GM12873 (cell line): ENCODE measurements around the gene SMAD3.

Experiments used
- TF ChIP-seq, protein P1 (sequence below): IDR thresholded peaks from 2 replicates; pipeline ENCODE4 v1.5.1; 2012; ENCODE audit warnings: low read depth, mild to moderate bottlenecking, moderate library complexity, low read length, control low read depth; ENCODE audit not compliant: insufficient read depth; ENCODE audit errors: missing control alignments

SMAD3 gene

GRCh38 chr15:67082007-67082536 is 16.7 kb downstream of the SMAD3 start:
- TF ChIP-seq, protein P1, sequence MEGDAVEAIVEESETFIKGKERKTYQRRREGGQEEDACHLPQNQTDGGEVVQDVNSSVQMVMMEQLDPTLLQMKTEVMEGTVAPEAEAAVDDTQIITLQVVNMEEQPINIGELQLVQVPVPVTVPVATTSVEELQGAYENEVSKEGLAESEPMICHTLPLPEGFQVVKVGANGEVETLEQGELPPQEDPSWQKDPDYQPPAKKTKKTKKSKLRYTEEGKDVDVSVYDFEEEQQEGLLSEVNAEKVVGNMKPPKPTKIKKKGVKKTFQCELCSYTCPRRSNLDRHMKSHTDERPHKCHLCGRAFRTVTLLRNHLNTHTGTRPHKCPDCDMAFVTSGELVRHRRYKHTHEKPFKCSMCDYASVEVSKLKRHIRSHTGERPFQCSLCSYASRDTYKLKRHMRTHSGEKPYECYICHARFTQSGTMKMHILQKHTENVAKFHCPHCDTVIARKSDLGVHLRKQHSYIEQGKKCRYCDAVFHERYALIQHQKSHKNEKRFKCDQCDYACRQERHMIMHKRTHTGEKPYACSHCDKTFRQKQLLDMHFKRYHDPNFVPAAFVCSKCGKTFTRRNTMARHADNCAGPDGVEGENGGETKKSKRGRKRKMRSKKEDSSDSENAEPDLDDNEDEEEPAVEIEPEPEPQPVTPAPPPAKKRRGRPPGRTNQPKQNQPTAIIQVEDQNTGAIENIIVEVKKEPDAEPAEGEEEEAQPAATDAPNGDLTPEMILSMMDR = no peak

DNA sequence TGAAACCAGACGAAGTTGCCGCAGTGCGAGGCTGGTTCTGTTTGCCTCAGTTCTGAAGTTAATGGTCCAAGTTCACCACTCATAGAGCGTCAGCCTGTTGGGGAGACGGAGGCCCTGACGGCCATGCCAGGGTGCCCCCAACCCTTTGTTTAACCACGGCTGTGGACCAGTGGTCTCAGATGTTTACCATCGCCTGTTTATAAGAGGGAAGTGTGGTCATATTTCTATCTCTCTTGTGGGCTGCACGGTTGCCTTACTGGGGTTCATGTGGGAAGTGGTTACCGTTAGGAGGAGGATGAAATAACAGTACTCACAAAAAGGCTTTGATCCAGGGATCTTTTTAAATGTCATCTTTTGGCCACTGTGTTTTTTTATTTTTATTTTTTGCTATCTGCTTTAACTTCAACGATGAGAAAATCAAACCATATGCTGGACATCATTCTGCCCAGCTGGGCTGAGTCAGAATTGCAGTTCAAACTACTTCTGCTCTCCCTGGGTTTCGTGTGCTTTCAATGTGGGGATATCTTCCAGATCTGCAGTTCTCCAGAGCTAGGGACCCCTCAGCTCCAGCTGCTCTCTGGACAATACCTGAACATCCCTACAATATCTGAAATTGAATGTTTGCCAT is 17.8 kb downstream of the SMAD3 start:
- TF ChIP-seq, protein P1 = no peak

DNA sequence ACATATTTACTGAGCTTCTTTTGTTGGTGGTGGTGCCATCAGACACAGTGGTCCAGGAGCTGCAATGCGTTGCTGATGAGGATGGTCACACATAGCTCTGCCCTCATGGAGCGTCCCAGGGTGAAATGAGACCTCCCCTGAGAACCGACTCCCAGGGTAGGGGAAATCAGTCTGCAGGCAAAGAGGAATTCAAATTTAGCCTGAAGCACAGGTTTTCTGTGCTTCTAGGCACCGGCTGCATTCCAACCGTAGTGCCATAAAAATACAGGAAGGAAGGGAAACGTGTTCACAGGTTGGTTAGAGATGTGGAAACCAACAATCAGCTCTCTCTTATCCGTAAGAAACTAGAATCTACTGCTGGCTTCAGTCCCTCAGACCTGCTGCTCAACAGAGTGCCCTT is 19.2 kb downstream of the SMAD3 start:
- TF ChIP-seq, protein P1 = no peak

DNA sequence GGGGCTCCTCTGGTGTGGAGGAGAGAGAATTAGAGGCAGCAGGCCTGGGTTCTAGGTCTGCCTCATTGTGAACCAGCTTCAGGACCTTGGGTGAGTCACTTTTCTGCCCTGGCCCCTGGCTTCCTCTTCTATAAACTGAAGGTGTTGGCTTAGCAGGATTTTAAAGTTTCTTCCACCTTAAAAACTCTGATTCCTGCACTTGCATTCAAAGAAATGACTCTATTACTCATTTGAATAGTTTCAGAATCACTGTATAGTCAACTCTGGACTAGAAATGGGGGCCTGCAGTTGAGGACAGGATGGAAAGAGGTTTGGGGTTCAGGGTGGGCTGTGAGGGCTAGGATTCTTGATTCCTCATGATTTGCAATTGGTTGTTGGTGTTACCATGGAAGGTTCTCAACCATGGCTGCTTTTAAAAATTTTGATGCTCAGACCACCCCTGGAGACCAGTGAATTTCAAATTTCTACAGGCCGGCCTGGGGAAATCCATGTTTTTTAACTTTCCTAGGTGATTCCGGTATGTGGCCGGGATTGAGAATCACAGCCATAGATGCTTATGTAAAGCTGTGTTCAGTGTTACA is 19.9 kb downstream of the SMAD3 start:
- TF ChIP-seq, protein P1 = no peak

DNA sequence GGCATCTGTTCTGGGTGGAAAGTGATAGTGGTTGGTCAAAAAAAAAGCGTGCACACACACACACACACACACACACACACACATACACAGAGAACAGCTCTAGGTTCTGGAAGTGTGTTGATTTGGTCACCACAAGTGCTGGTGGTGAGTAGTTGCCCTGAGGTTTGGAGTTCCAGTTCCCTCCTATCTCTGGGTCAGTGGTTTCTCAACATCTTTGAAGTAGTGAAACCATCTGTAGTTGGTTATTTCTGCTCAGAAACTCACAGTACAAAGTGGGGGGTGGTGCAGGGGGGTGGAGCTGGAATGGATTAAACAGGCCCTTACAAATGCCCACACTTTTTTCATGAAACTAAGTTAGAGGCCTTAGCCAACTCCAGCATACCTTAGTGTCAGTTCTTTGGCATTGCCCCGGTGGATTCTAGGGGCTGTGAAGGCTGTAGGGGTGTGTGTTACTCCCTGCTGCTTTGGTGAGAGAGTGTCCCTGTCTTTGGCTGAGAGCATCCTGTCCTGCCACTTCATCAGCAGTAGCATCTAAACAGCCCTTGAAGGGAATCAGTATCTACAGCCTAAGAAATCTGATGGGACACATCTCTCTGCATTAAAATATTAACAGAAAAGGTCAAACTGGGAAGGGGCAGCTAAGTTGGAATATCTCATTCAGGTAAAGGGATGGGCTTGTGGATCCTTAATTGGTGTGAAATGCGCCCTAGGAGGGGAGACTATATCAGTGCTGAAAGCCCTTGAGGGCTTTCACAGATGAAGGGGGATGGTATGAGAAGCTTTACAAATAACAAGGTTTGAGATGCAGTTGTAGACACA is 20.6 kb downstream of the SMAD3 start:
- TF ChIP-seq, protein P1 = no peak

GRCh38 chr15:67086637-67086914 is 21.2 kb downstream of the SMAD3 start:
- TF ChIP-seq, protein P1 = no peak

GRCh38 chr15:67087507-67088172 is 22.2 kb downstream of the SMAD3 start:
- TF ChIP-seq, protein P1 = no peak
